Camera-type eye (tissue), 1 donor: ENCODE results near the gene ZNF700. TPM values are rescaled to one million over a fixed set of nuclear protein-coding genes. Genes with fewer than 3 reads are reported as not detected.

Experiments used
- total RNA-seq: library from RNA; depleted of rRNA; stranded (reverse); fragments of >200 nt; gene quantifications from one replicate; pipeline ENCODE4 v1.2.3, GENCODE V29; 2014

The ZNF700 gene
- 23.9 TPM for total RNA-seq

GRCh38 chr19:11924886-11925650 is at the start of gene ZNF700:
TSS of gene ZNF700 (plus strand) at chr19:11925107. CDS start at chr19:11925211, 104 bp downstream.

GRCh38 chr19:11887611-11888531 is 37.0 kb upstream of the ZNF700 start, which contains the start of gene ZNF69:
TSS of gene ZNF69 (plus strand) at chr19:11887782. CDS start at chr19:11887924, 142 bp downstream.

GRCh38 chr19:11964858-11965645 is 40.1 kb downstream of the ZNF700 start, which contains the start of gene ZNF763:
TSS of gene ZNF763 (plus strand) at chr19:11965040. CDS start at chr19:11965209, 169 bp downstream.

Other genes with a start within 250 kb of the ZNF700 start
- gene ZNF823, start 186.2 kb upstream of the ZNF700 start, total RNA-seq: 16.1 TPM
- gene ZNF441, start 158.1 kb upstream of the ZNF700 start, total RNA-seq: 36.7 TPM
- gene ZNF491, start 126.6 kb upstream of the ZNF700 start, total RNA-seq: 26.3 TPM
- gene ZNF440, start 110.8 kb upstream of the ZNF700 start, total RNA-seq: 23.6 TPM
- gene ZNF439, start 76.4 kb upstream of the ZNF700 start, total RNA-seq: 43.3 TPM
- gene ZNF69, start 37.3 kb upstream of the ZNF700 start, total RNA-seq: 23.9 TPM
- 15.9 TPM for gene ZNF763, start 39.9 kb downstream of the ZNF700 start, total RNA-seq
- 26.3 TPM for gene ZNF433, start 110.6 kb downstream of the ZNF700 start, total RNA-seq
- gene ZNF878, start 127.9 kb downstream of the ZNF700 start, total RNA-seq: 0.27 TPM
- gene ZNF844, start 139.6 kb downstream of the ZNF700 start, total RNA-seq: 52.0 TPM
- gene ZNF20, start 215.2 kb downstream of the ZNF700 start, total RNA-seq: 15.7 TPM
- gene ZNF625, start 231.6 kb downstream of the ZNF700 start, total RNA-seq: 30.7 TPM
- gene ZNF136, start 238.0 kb downstream of the ZNF700 start, total RNA-seq: 38.1 TPM